MM.1S (cell line): ENCODE results near the gene RSPH1.

Experiments
- DNase-seq: peaks from one replicate; pipeline ENCODE4 v3.0.0-alpha.2; 2015
- H2AFZ ChIP-seq: fragments of 300-600 bp; sonication (generic); 2 replicates; pipeline ENCODE4 v1.6.0; 2016; ENCODE audit warnings: antibody characterized with exemption, low read length
- H3F3A ChIP-seq: fragments of 300-600 bp; sonication (generic); 2 replicates; pipeline ENCODE4 v1.6.1; 2016; ENCODE audit warnings: mild to moderate bottlenecking, antibody characterized with exemption, low read length, moderate library complexity, mixed read lengths; ENCODE audit not compliant: insufficient read depth
- H3K27ac ChIP-seq: fragments of 300-600 bp; sonication (generic); 2 replicates; pipeline ENCODE4 v1.5.1; 2016; ENCODE audit warnings: mild to moderate bottlenecking, low read length
- H3K27me3 ChIP-seq: fragments of 300-600 bp; sonication (generic); replicated peaks from 2 replicates; pipeline ENCODE4 v1.6.0; 2016; ENCODE audit warnings: low read length; ENCODE audit not compliant: insufficient read depth
- H3K36me3 ChIP-seq: fragments of 300-600 bp; sonication (generic); replicated peaks from 2 replicates; pipeline ENCODE4 v1.6.1; 2016; ENCODE audit warnings: mild to moderate bottlenecking, low read length, mixed read lengths; ENCODE audit not compliant: insufficient read depth
- H3K4me1 ChIP-seq: fragments of 300-600 bp; sonication (generic); 2 replicates; pipeline ENCODE4 v1.6.1; 2016; ENCODE audit warnings: low read length, mixed read lengths
- H3K4me2 ChIP-seq: fragments of 300-600 bp; sonication (generic); 2 replicates; pipeline ENCODE4 v1.6.0; 2016; ENCODE audit warnings: low read depth, low read length
- H3K4me3 ChIP-seq: fragments of 300-600 bp; sonication (generic); 2 replicates; pipeline ENCODE4 v1.5.1; 2016; ENCODE audit warnings: low read length, mixed read lengths
- H3K79me2 ChIP-seq: fragments of 300-600 bp; sonication (generic); 2 replicates; pipeline ENCODE4 v1.6.1; 2016; ENCODE audit warnings: mixed run types, low read length, mixed read lengths
- H3K9ac ChIP-seq: fragments of 300-600 bp; sonication (generic); 2 replicates; pipeline ENCODE4 v1.6.1; 2016; ENCODE audit warnings: low read length, mixed read lengths
- H3K9me2 ChIP-seq: fragments of 300-600 bp; sonication (generic); replicated peaks from 2 replicates; pipeline ENCODE4 v1.6.1; 2016; ENCODE audit warnings: mild to moderate bottlenecking, low read length, mixed read lengths; ENCODE audit not compliant: insufficient read depth
- H3K9me3 ChIP-seq: fragments of 300-600 bp; sonication (generic); replicated peaks from 2 replicates; pipeline ENCODE4 v1.6.1; 2016; ENCODE audit warnings: mild to moderate bottlenecking, low read length, mixed read lengths; ENCODE audit not compliant: insufficient read depth
- H4K20me1 ChIP-seq: fragments of 300-600 bp; sonication (generic); 2 replicates; pipeline ENCODE4 v1.6.1; 2016; ENCODE audit warnings: mild to moderate bottlenecking, low read length, moderate library complexity, mixed read lengths; ENCODE audit not compliant: insufficient read depth
- CTCF ChIP-seq: fragments of 300-600 bp; sonication (generic); IDR thresholded peaks from 2 replicates; pipeline ENCODE4 v1.5.1; 2016; ENCODE audit warnings: antibody characterized with exemption, low read length, mixed read lengths
- EZH2 ChIP-seq: fragments of 300-600 bp; sonication (generic); optimal IDR thresholded peaks from 2 replicates; pipeline ENCODE3; 2017; ENCODE audit warnings: low read depth, mild to moderate bottlenecking, antibody characterized with exemption, low read length, mixed read lengths
- EZH2phosphoT487 ChIP-seq: fragments of 300-600 bp; sonication (generic); IDR thresholded peaks from 2 replicates; pipeline ENCODE4 v1.6.1; 2018; ENCODE audit warnings: antibody characterized with exemption, low read length

Gene RSPH1

GRCh38 chr21:42431196-42431595, 64.8 kb downstream of the RSPH1 start:
- H3K9me2 ChIP-seq: no peaks in the 10 kb centered on the region
- TF ChIP-seq EZH2phosphoT487 (no peak), CTCF (no peak), EZH2 (no peak)
- H3K4me2 ChIP-seq: no peak overlapping the region
- no peaks in the 10 kb centered on the region for H3K4me1 ChIP-seq
- peaks cover 100% of the 10 kb centered on the region for H3K27me3 ChIP-seq
- H3K9ac ChIP-seq: no peak overlapping the region
- H3K79me2 ChIP-seq: no peaks in the 10 kb centered on the region
- H2AFZ ChIP-seq: no peak overlapping the region
- no peak overlapping the region for H3K27ac ChIP-seq
- no peaks in the 10 kb centered on the region for H3K36me3 ChIP-seq
- no peak overlapping the region for H3K4me3 ChIP-seq
- no peaks in the 10 kb centered on the region for H3F3A ChIP-seq
- no peak for DNase-seq
- no peaks in the 10 kb centered on the region for H4K20me1 ChIP-seq
- H3K9me3 ChIP-seq: no peaks in the 10 kb centered on the region

- H3K27me3 ChIP-seq: peaks cover 100% of the 10 kb centered on the region
- no peaks in the 10 kb centered on the region for H3K9me2 ChIP-seq
- H3K27ac ChIP-seq: no peak overlapping the region
- H3K4me1 ChIP-seq: no peaks in the 10 kb centered on the region
- H3K9ac ChIP-seq: no peak overlapping the region
- H3K79me2 ChIP-seq: no peaks in the 10 kb centered on the region
- H2AFZ ChIP-seq: no peak overlapping the region
- H3K36me3 ChIP-seq: no peaks in the 10 kb centered on the region
- no peaks in the 10 kb centered on the region for H3K9me3 ChIP-seq
- no peak overlapping the region for H3K4me3 ChIP-seq
- no peaks in the 10 kb centered on the region for H3F3A ChIP-seq
- no peak for TF ChIP-seq EZH2
- no peak for TF ChIP-seq CTCF
- TF ChIP-seq EZH2phosphoT487: no peak
- no peaks in the 10 kb centered on the region for H4K20me1 ChIP-seq
- H3K4me2 ChIP-seq: no peak overlapping the region
- DNase-seq: no peak
These were observed 65.5 kb downstream of the RSPH1 start for GRCh38 chr21:42430521-42430920.

- Histone ChIP-seq H2AFZ (no peak overlapping the region), H3K4me3 (no peak overlapping the region), H3K27me3 (peaks cover 100% of the 10 kb centered on the region), H3K9ac (no peak overlapping the region), H3K79me2 (no peaks in the 10 kb centered on the region), H3F3A (no peaks in the 10 kb centered on the region), H4K20me1 (no peaks in the 10 kb centered on the region), H3K36me3 (no peaks in the 10 kb centered on the region), H3K4me2 (no peak overlapping the region), H3K4me1 (no peaks in the 10 kb centered on the region), H3K9me3 (no peaks in the 10 kb centered on the region), H3K27ac (no peak overlapping the region), H3K9me2 (no peaks in the 10 kb centered on the region)
- DNase-seq: no peak
- TF ChIP-seq EZH2phosphoT487 (no peak), CTCF (no peak), EZH2 (no peak)
These were observed 66.2 kb downstream of the RSPH1 start for GRCh38 chr21:42429856-42430255.
